A549 (cell line): Measurements from ENCODE around the gene CAVIN3. TPM values are rescaled to one million over a fixed set of nuclear protein-coding genes. Genes with fewer than 3 reads are reported as not detected.

Experiments used
- ATAC-seq, 2 experiments: fragments of 200-7000 bp in 1 of 2; fragments of >200 bp in 1 of 2; cut with Nextera tagmentation in 1 of 2; cut with Tn5 transposase in 1 of 2; 3 replicates each; pipeline versions ENCODE4 v1.8.0 to v1.9.1; 2018 to 2020; ENCODE audit warnings: mild to moderate bottlenecking in 1 of 2, moderate library complexity in 1 of 2
- CTCF ChIA-PET: fragments of 300-600 bp; sonication (Branson Sonifier 250); formaldehyde crosslinking; extraction: SDS; loops from one replicate; lab custom pipeline; 2021; ENCODE audit warnings: antibody characterized with exemption, inconsistent platforms; lab: Yijun Ruan, JAX
- POLR2A ChIA-PET: fragments of 350-600 bp; formaldehyde crosslinking; extraction: SDS; loops from one replicate; lab custom pipeline; 2021; ENCODE audit warnings: antibody characterized with exemption, inconsistent platforms; lab: Yijun Ruan, JAX
- DNase-seq, 2 experiments: peaks; one replicate each; pipeline versions ENCODE4 v3.0.0 to v3.0.0-alpha.2; 2011 to 2016; ENCODE audit warnings: low read depth in 1 of 2, low spot score in 1 of 2
- FAIRE-seq: peaks from 2 replicates; lab custom pipeline; 2011; peaks lifted over from hg19 to GRCh38; lab: Jason Lieb, UNC
- H3K27ac ChIP-seq, 2 experiments: fragments of >200 bp; sonication (Bioruptor Twin); formaldehyde crosslinking; 3 replicates each; pipeline ENCODE4 v1.5.1; 2016 to 2017
- H3K4me1 ChIP-seq: fragments of >200 bp; sonication (Bioruptor Twin); formaldehyde crosslinking; 3 replicates; pipeline ENCODE4 v1.6.1; 2016
- H3K4me2 ChIP-seq: fragments of >200 bp; sonication (Bioruptor Twin); formaldehyde crosslinking; 3 replicates; pipeline ENCODE4 v1.6.1; 2016
- H3K4me3 ChIP-seq: fragments of >200 bp; sonication (Bioruptor Twin); formaldehyde crosslinking; 3 replicates; pipeline ENCODE4 v1.5.1; 2016
- H3K9me3 ChIP-seq: fragments of >200 bp; sonication (Bioruptor Twin); formaldehyde crosslinking; 3 replicates; pipeline ENCODE4 v1.6.1; 2016
- BCL3 ChIP-seq: fragments of >200 bp; sonication (Bioruptor Twin); formaldehyde crosslinking; IDR thresholded peaks from 3 replicates; pipeline ENCODE4 v1.6.1; 2016
- BHLHE40 ChIP-seq: IDR thresholded peaks from 2 replicates; pipeline ENCODE4 v1.6.1; 2012; ENCODE audit warnings: low read depth, low read length, inconsistent platforms
- CBX8 ChIP-seq: fragments of 200-600 bp; sonication (generic); IDR thresholded peaks from 2 replicates; pipeline ENCODE4 v1.6.1; 2016
- EP300 ChIP-seq, 2 experiments: fragments of >200 bp; sonication (Bioruptor Twin); formaldehyde crosslinking; IDR thresholded peaks; 2 replicates in 1 of 2; 3 replicates in 1 of 2; pipeline ENCODE4 v1.6.1; 2016 to 2017
- ESRRA ChIP-seq: fragments of 150-350 bp; IDR thresholded peaks from 2 replicates; pipeline ENCODE4 v1.6.1; 2014; ENCODE audit warnings: mild to moderate bottlenecking, low read length, borderline replicate concordance
- FOSL2 ChIP-seq, 2 experiments: fragments of 450-650 bp in 1 of 2; fragments of >200 bp in 1 of 2; sonication (Bioruptor Twin) in 1 of 2; formaldehyde crosslinking; IDR thresholded peaks; 2 replicates each; pipeline versions ENCODE4 v1.5.0 to v1.6.1; 2016 to 2020; ENCODE audit warnings: mild to moderate bottlenecking in 1 of 2, moderate library complexity in 1 of 2
- FOXS1 ChIP-seq: fragments of 250-450 bp; sonication (Bioruptor Pico); IDR thresholded peaks from 2 replicates; pipeline ENCODE4 v1.5.0; 2020; ENCODE audit warnings: mild to moderate bottlenecking, moderate library complexity
- GATA3 ChIP-seq: IDR thresholded peaks from 2 replicates; pipeline ENCODE4 v1.6.1; 2012; ENCODE audit warnings: borderline replicate concordance
- HES2 ChIP-seq: fragments of >200 bp; sonication (Bioruptor Twin); formaldehyde crosslinking; IDR thresholded peaks from 2 replicates; pipeline ENCODE4 v1.6.1; 2016
- HEYL ChIP-seq: fragments of 250-450 bp; sonication (Bioruptor Pico); IDR thresholded peaks from 2 replicates; pipeline ENCODE4 v1.8.0; 2021; ENCODE audit warnings: mild to moderate bottlenecking, moderate library complexity
- KDM1A ChIP-seq: fragments of 200-600 bp; sonication (generic); IDR thresholded peaks from 2 replicates; pipeline ENCODE4 v1.6.1; 2016; ENCODE audit warnings: low read depth, mild to moderate bottlenecking
- NPAS2 ChIP-seq: fragments of 250-450 bp; sonication (Bioruptor Pico); IDR thresholded peaks from 2 replicates; pipeline ENCODE4 v1.8.0; 2022; ENCODE audit warnings: mild to moderate bottlenecking, moderate library complexity, borderline replicate concordance
- RAD21 ChIP-seq, 2 experiments: fragments of >200 bp in 1 of 2; sonication (Bioruptor Twin) in 1 of 2; formaldehyde crosslinking in 1 of 2; IDR thresholded peaks in 1 of 2; conservative IDR thresholded peaks in 1 of 2; 2 replicates in 1 of 2; 3 replicates in 1 of 2; pipeline ENCODE4 v1.6.1; 2012 to 2018; ENCODE audit warnings: inconsistent platforms in 1 of 2
- RCOR1 ChIP-seq: fragments of 150-350 bp; IDR thresholded peaks from 2 replicates; pipeline ENCODE4 v1.6.1; 2014; ENCODE audit warnings: antibody characterized with exemption, low read length, low read depth
- RNF2 ChIP-seq: fragments of 200-600 bp; sonication (generic); IDR thresholded peaks from 2 replicates; pipeline ENCODE4 v1.6.1; 2016; ENCODE audit warnings: low read depth, mild to moderate bottlenecking, antibody characterized with exemption, moderate library complexity, borderline replicate concordance
- ZFP36 ChIP-seq: fragments of 450-650 bp; IDR thresholded peaks from 2 replicates; pipeline ENCODE4 v1.6.1; 2014; ENCODE audit warnings: borderline replicate concordance; ENCODE audit not compliant: partially characterized antibody
- WGBS: methylation state at CpG from one replicate; pipeline ENCODE4 v1.1.6; 2017; ENCODE audit errors: missing lambda C conversion rate; 5-methylcytosine and 5-hydroxymethylcytosine counted together
- polyA plus RNA-seq, 4 experiments: library from polyadenylated mRNA; depleted of rRNA in 3 of 4; stranded (reverse); fragments of >200 nt; fragmentation: RNase III in 1 of 4; extraction: RNeasy Plus Mini Kit Qiagen cat#74134 plus additional on column Dnase treatment in 1 of 4; gene quantifications; 2 replicates in 3 of 4; 3 replicates in 1 of 4; pipeline ENCODE4 v1.2.3, GENCODE V29; 2011 to 2017
- TF ChIP-seq, protein P1 (sequence below): fragments of 250-450 bp; sonication (Bioruptor Pico); IDR thresholded peaks from 2 replicates; pipeline ENCODE4 v1.5.0; 2020; ENCODE audit warnings: low read depth, mild to moderate bottlenecking, moderate library complexity
- TF ChIP-seq, protein P2 (sequence below): fragments of 150-350 bp; IDR thresholded peaks from 2 replicates; pipeline ENCODE4 v1.6.1; 2014; ENCODE audit warnings: low read depth, mild to moderate bottlenecking, low read length
- TF ChIP-seq, protein P3 (sequence below): IDR thresholded peaks from 2 replicates; pipeline ENCODE4 v1.6.1; 2012
- TF ChIP-seq, protein P4 (sequence below): IDR thresholded peaks from 2 replicates; pipeline ENCODE4 v1.6.1; 2012; ENCODE audit warnings: low read depth, borderline replicate concordance

The CAVIN3 gene
- polyA plus RNA-seq, 2 of the 4 experiments (the other 2 are of a cell fraction): 6.0 to 26.7 TPM

DNA sequence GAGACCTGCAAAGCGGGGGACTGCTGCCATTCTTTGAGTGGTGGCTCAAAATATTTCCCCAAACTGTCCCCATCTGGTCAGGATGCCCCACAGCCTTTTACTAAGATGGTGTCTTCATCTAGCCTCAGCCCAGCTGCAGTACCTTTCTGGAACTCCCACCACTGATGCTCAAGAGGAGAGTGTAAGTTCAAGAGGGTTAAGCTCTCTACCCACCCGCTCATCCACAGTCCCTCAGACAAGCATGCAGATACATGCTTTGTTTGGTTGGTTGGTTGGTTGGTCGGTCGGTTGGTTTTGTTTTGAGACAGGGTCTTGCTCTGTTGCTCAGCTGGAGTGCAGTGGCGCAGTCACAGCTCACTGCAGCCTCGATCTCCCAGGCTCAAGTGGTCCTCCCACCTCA is 14.5 kb upstream of the CAVIN3 start:
- DNase-seq (no peak), FAIRE-seq (no peak), ATAC-seq (no peak)
- TF ChIP-seq, protein P1, sequence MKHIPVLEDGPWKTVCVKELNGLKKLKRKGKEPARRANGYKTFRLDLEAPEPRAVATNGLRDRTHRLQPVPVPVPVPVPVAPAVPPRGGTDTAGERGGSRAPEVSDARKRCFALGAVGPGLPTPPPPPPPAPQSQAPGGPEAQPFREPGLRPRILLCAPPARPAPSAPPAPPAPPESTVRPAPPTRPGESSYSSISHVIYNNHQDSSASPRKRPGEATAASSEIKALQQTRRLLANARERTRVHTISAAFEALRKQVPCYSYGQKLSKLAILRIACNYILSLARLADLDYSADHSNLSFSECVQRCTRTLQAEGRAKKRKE (CRISPR knock-in tag): no peak
- TF ChIP-seq RCOR1: no peak
- TF ChIP-seq, protein P2, sequence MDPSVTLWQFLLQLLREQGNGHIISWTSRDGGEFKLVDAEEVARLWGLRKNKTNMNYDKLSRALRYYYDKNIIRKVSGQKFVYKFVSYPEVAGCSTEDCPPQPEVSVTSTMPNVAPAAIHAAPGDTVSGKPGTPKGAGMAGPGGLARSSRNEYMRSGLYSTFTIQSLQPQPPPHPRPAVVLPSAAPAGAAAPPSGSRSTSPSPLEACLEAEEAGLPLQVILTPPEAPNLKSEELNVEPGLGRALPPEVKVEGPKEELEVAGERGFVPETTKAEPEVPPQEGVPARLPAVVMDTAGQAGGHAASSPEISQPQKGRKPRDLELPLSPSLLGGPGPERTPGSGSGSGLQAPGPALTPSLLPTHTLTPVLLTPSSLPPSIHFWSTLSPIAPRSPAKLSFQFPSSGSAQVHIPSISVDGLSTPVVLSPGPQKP: no peak
- TF ChIP-seq HES2: no peak
- ChIA-PET CTCF (interaction anchor here (1.0 to 1.4 kb wide), 3 partner anchors 19 to 45 kb away, joined by 3 to 4 read pairs (median 3); no protein-coding TSS in a partner anchor), POLR2A (no interaction called here)
- 57% methylated on average over 6 of the region's 6 CpGs for WGBS
- H3K4me1 ChIP-seq: no peaks in the 10 kb centered on the region
- H3K9me3 ChIP-seq: no peaks in the 10 kb centered on the region
- no peak overlapping the region for H3K4me3 ChIP-seq
- H3K27ac ChIP-seq: no peak overlapping the region
- no peak overlapping the region for H3K4me2 ChIP-seq

GRCh38 chr11:6333095-6333494 is 12.8 kb upstream of the CAVIN3 start:
- H3K9me3 ChIP-seq: no peaks in the 10 kb centered on the region
- ATAC-seq (no peak), DNase-seq (no peak), FAIRE-seq (no peak)
- TF ChIP-seq NPAS2 (no peak), ZFP36 (no peak), FOXS1 (CRISPR knock-in tag) (no peak), ESRRA (no peak), GATA3 (no peak), RCOR1 (no peak), KDM1A (no peak), BHLHE40 (no peak), EP300 (IDR thresholded peaks at IDR 0.05) (no peak), HEYL (CRISPR knock-in tag) (no peak), RNF2 (no peak), RAD21 (conservative IDR thresholded peaks at IDR 0.05 in 1 of 2, IDR thresholded peaks at IDR 0.05 in 1 of 2) (no peak), BCL3 (no peak), FOSL2 (IDR thresholded peaks at IDR 0.05) (no peak), FOSL2 (CRISPR knock-in tag; IDR thresholded peaks at IDR 0.05) (no peak), CBX8 (no peak)
- TF ChIP-seq, protein P3, sequence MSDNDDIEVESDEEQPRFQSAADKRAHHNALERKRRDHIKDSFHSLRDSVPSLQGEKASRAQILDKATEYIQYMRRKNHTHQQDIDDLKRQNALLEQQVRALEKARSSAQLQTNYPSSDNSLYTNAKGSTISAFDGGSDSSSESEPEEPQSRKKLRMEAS: no peak
- TF ChIP-seq, protein P4, sequence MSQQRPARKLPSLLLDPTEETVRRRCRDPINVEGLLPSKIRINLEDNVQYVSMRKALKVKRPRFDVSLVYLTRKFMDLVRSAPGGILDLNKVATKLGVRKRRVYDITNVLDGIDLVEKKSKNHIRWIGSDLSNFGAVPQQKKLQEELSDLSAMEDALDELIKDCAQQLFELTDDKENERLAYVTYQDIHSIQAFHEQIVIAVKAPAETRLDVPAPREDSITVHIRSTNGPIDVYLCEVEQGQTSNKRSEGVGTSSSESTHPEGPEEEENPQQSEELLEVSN: no peak
- H3K4me2 ChIP-seq: no peak overlapping the region
- H3K27ac ChIP-seq: no peak overlapping the region
- CTCF ChIA-PET: interaction anchor here (0.9 to 1.5 kb wide), 4 partner anchors 16 to 30 kb away, joined by 3 to 6 read pairs (median 4); no protein-coding TSS in a partner anchor
- WGBS: 20% methylated on average over 2 of the region's 2 CpGs
- no peaks in the 10 kb centered on the region for H3K4me1 ChIP-seq
- POLR2A ChIA-PET: interaction anchor here (1.8 kb wide), 1 partner anchor 13 kb away, joined by 6 read pairs; the partner anchor contains the start of gene CAVIN3
- no peak overlapping the region for H3K4me3 ChIP-seq
